OCI-LY1 (cell line): ENCODE results near the gene PRSS3.

ENCODE experiments used
- CTCF ChIP-seq: fragments of 200-600 bp; sonication (generic), shearing (Covaris generic); IDR thresholded peaks from 2 replicates; pipeline ENCODE4 v1.5.1; 2017; ENCODE audit warnings: mild to moderate bottlenecking, antibody characterized with exemption, low read length, moderate library complexity, mixed read lengths
- EZH2 ChIP-seq: fragments of 200-600 bp; sonication (generic), shearing (Covaris generic); IDR thresholded peaks from 2 replicates; pipeline ENCODE4 v1.8.0; 2017; ENCODE audit warnings: borderline replicate concordance, mixed run types, mild to moderate bottlenecking, antibody characterized with exemption, low read length, moderate library complexity, mixed read lengths

- peak; percentile 40 for TF ChIP-seq CTCF
- no peak for TF ChIP-seq EZH2
Measured at GRCh38 chr9:33813712-33814641, 18.6 kb downstream of the PRSS3 start.
